Sigmoid colon (tissue), 7 donors: ENCODE data around the gene VAV3. TPM values are rescaled to one million over a fixed set of nuclear protein-coding genes. Genes with fewer than 3 reads are reported as not detected.

Experiments
- DNase-seq: peaks from one replicate; pipeline ENCODE4 v3.0.0-alpha.2; 2019
- H3K27ac ChIP-seq, 4 donors: fragments of 200-600 bp; sonication (generic); one replicate each; pipeline ENCODE4 v1.5.1; 2016 to 2019; ENCODE audit warnings: mild to moderate bottlenecking in 1 of 4
- H3K27me3 ChIP-seq, 3 donors: fragments of 200-600 bp; sonication (generic); one replicate each; pipeline ENCODE4 v1.5.1; 2019; ENCODE audit warnings: mild to moderate bottlenecking in 1 of 3
- H3K36me3 ChIP-seq, 4 donors: fragments of 200-600 bp; sonication (generic); one replicate each; pipeline ENCODE4 v1.5.1; 2016 to 2019
- H3K4me1 ChIP-seq, 4 donors: fragments of 200-600 bp; sonication (generic); one replicate each; pipeline ENCODE4 v1.5.1; 2017 to 2019
- H3K4me3 ChIP-seq, 4 donors: fragments of 200-600 bp; sonication (generic); one replicate each; pipeline ENCODE4 v1.5.1; 2017 to 2019; ENCODE audit warnings: mild to moderate bottlenecking in 2 of 4, moderate library complexity in 1 of 4
- H3K9me3 ChIP-seq, 4 donors: fragments of 200-600 bp in 3 of 4; sonication (generic) in 3 of 4; one replicate each; pipeline versions ENCODE4 v1.5.1 to v1.6.1; 2013 to 2019
- EP300 ChIP-seq, 4 donors: sonication (generic); formaldehyde crosslinking; IDR thresholded peaks; one replicate each; pipeline ENCODE4 v1.6.1; 2017; ENCODE audit warnings: antibody characterized with exemption in 4 of 4
- POLR2A ChIP-seq, 2 donors: fragments of 450-650 bp; IDR thresholded peaks; one replicate each; pipeline ENCODE4 v1.6.1; 2016; ENCODE audit warnings: antibody characterized with exemption in 2 of 2, mild to moderate bottlenecking in 2 of 2, moderate library complexity in 2 of 2
- POLR2AphosphoS5 ChIP-seq, 4 donors: sonication (generic); formaldehyde crosslinking; IDR thresholded peaks; one replicate each; pipeline ENCODE4 v1.6.1; 2017; ENCODE audit warnings: antibody characterized with exemption in 4 of 4
- WGBS, 2 donors: extraction: QIAGEN DNeasy Blood & Tissue Kit; methylation state at CpG; one replicate each; pipeline ENCODE4 v1.1.7; 2013; 5-methylcytosine and 5-hydroxymethylcytosine counted together
- intact Hi-C: fragments of 100-400 bp; cut with DNase I; formaldehyde crosslinking; loops from one replicate; pipeline ENCODE4 v1.15.1; 2023
- polyA plus RNA-seq, 3 donors: library from polyadenylated mRNA; stranded (reverse); fragments of 200-250 nt; gene quantifications; one replicate each; pipeline ENCODE4 v1.2.3, GENCODE V29; 2013
- total RNA-seq, 4 donors: library from RNA; depleted of rRNA; stranded (reverse); fragments of >200 nt; gene quantifications; one replicate each; pipeline ENCODE4 v1.1.0, GENCODE V29; 2016
- TF ChIP-seq, protein P1 (sequence below), 4 experiments: fragments of 450-650 bp in 3 of 4; fragments of 200-600 bp in 1 of 4; IDR thresholded peaks; one replicate each; pipeline ENCODE4 v1.5.1; 2016 to 2019; ENCODE audit warnings: antibody characterized with exemption in 4 of 4, mild to moderate bottlenecking in 3 of 4, moderate library complexity in 2 of 4
- donor health status: healthy with polysubstance abuse.
- donor health status: Bipolar disorder and iron deficiency.
- donor health status: healthy.

The VAV3 gene
- total and polyA plus RNA-seq, 7 donors = 3.5 to 72.1 (median 17.3) TPM

DNA sequence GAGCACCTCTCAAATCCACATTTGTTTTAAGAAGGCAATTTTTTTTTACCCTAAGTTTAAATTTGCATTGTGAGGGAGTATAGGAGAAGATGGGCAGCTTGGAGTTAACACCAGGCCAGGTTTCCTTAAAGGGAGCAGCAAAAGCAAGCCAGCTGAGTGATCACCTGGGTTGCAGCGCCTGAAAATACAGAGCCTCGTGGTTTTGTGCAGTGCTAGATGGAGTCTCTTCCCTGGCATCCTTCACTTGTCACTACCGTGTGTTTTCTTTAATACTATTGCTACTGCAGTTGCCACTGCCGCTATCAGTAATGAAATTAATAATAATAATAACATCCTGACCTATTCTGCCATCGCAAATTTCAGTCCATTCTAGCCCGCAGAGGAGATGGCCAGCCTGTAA is 35.2 kb upstream of the VAV3 start:
- TF ChIP-seq, protein P1, sequence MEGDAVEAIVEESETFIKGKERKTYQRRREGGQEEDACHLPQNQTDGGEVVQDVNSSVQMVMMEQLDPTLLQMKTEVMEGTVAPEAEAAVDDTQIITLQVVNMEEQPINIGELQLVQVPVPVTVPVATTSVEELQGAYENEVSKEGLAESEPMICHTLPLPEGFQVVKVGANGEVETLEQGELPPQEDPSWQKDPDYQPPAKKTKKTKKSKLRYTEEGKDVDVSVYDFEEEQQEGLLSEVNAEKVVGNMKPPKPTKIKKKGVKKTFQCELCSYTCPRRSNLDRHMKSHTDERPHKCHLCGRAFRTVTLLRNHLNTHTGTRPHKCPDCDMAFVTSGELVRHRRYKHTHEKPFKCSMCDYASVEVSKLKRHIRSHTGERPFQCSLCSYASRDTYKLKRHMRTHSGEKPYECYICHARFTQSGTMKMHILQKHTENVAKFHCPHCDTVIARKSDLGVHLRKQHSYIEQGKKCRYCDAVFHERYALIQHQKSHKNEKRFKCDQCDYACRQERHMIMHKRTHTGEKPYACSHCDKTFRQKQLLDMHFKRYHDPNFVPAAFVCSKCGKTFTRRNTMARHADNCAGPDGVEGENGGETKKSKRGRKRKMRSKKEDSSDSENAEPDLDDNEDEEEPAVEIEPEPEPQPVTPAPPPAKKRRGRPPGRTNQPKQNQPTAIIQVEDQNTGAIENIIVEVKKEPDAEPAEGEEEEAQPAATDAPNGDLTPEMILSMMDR (IDR thresholded peaks at IDR 0.05) = no peak
- TF ChIP-seq POLR2A (IDR thresholded peaks at IDR 0.05) = no peak
- no peak for TF ChIP-seq EP300 (IDR thresholded peaks at IDR 0.05)
- TF ChIP-seq POLR2AphosphoS5 (IDR thresholded peaks at IDR 0.05) = no peak

DNA sequence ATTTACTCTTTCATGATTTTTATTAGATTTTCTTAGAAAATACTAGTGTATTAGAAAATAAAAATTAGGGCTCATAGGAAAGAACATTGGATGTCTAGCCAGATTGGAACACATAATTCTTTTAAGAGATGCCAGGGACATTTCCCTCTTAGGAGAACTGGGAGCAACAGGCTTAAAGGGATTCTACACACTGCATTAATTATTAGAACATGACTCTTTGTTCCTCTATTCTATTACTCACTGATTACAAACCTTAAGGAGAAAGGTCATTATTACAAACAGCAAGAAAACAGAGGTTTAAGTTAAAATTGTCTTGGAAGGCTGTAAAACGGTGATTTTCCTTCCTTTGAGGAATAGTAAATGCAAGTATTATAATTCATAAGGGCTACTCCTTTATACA is 32.9 kb upstream of the VAV3 start:
- 79 to 86% methylated on average over 1 of the region's 1 CpG for WGBS, 2 donors
- no peak overlapping the region for H3K4me3 ChIP-seq
- no peak for TF ChIP-seq POLR2AphosphoS5 (IDR thresholded peaks at IDR 0.05)
- TF ChIP-seq, protein P1 (IDR thresholded peaks at IDR 0.05) = no peak
- TF ChIP-seq EP300 (IDR thresholded peaks at IDR 0.05) = no peak
- no peak for TF ChIP-seq POLR2A (IDR thresholded peaks at IDR 0.05)
- H3K4me1 ChIP-seq = no peaks in the 10 kb centered on the region
- no peak for DNase-seq
- no peaks in the 10 kb centered on the region for H3K9me3 ChIP-seq
- no peaks in the 10 kb centered on the region for H3K36me3 ChIP-seq
- intact Hi-C loops = no loop called here
- no peaks in the 10 kb centered on the region for H3K27me3 ChIP-seq
- H3K27ac ChIP-seq = no peak overlapping the region

More for the DNA sequence above, 35.2 kb upstream of the VAV3 start:
- Histone ChIP-seq H3K36me3 (no peaks in the 10 kb centered on the region), H3K9me3 (no peaks in the 10 kb centered on the region), H3K4me3 (no peak overlapping the region), H3K27me3 (no peaks in the 10 kb centered on the region), H3K4me1 (no peaks in the 10 kb centered on the region), H3K27ac (no peak overlapping the region)
- no peak for DNase-seq
- intact Hi-C loops = no loop called here
- WGBS, 2 donors = 83 to 88% methylated on average over 6 of the region's 6 CpGs

DNA sequence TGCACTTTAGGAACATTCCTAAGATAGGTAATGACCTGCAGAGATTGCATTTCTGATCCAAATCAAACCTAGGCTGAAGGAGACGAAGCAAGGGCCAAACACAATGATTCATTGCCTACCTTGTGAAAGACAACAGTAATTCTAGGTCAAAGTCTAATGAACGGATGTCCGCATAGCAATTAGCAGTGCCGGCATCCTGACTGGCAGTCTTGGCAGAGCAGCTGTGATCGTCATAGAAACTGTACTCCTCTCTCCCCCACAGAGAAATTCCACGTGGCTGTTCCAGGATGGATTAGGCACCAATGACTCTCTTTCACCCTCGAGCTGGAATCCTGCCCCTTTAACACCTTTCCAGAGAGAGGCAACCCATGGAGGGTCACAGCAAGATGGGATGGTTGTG is 28.9 kb upstream of the VAV3 start:
- H3K9me3 ChIP-seq = no peaks in the 10 kb centered on the region
- H3K4me3 ChIP-seq = no peak overlapping the region
- 17 to 62% methylated on average over 7 of the region's 7 CpGs for WGBS, 2 donors
- no peaks in the 10 kb centered on the region for H3K36me3 ChIP-seq
- H3K27me3 ChIP-seq = no peaks in the 10 kb centered on the region
- DNase-seq = no peak
- TF ChIP-seq EP300 (IDR thresholded peaks at IDR 0.05) = no peak
- no peak for TF ChIP-seq POLR2AphosphoS5 (IDR thresholded peaks at IDR 0.05)
- TF ChIP-seq, protein P1 (IDR thresholded peaks at IDR 0.05) = no peak
- TF ChIP-seq POLR2A (IDR thresholded peaks at IDR 0.05) = no peak
- H3K4me1 ChIP-seq = no peaks in the 10 kb centered on the region
- no peak overlapping the region for H3K27ac ChIP-seq
- intact Hi-C loops = no loop called here

DNA sequence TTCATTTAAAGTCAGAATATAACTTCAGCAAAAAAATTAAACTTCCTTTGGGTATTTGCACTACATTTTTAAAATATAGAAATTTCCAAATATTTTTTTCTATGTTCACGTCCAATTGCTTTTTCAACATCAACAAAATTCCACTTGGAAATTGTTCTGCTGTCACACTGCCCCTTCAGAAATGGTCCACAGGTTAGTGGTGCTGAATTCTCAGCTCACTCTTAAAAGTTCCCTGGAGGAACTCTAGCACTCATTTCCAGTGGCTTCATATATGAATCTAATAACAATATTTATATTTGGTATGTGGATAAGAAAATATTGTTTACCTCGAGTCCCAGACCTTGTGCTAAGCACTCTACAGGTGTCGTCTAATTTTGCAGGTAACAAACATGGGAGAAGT is 27.4 kb upstream of the VAV3 start:
- H3K4me1 ChIP-seq = no peaks in the 10 kb centered on the region
- H3K36me3 ChIP-seq = no peaks in the 10 kb centered on the region
- TF ChIP-seq POLR2A (IDR thresholded peaks at IDR 0.05) (no peak), EP300 (IDR thresholded peaks at IDR 0.05) (no peak), POLR2AphosphoS5 (IDR thresholded peaks at IDR 0.05) (no peak)
- TF ChIP-seq, protein P1 (IDR thresholded peaks at IDR 0.05) = no peak
- 80 to 87% methylated on average over 3 of the region's 3 CpGs for WGBS, 2 donors
- DNase-seq = no peak
- H3K4me3 ChIP-seq = no peak overlapping the region
- intact Hi-C loops = no loop called here
- H3K27ac ChIP-seq = no peak overlapping the region
- no peaks in the 10 kb centered on the region for H3K9me3 ChIP-seq
- H3K27me3 ChIP-seq = no peaks in the 10 kb centered on the region

DNA sequence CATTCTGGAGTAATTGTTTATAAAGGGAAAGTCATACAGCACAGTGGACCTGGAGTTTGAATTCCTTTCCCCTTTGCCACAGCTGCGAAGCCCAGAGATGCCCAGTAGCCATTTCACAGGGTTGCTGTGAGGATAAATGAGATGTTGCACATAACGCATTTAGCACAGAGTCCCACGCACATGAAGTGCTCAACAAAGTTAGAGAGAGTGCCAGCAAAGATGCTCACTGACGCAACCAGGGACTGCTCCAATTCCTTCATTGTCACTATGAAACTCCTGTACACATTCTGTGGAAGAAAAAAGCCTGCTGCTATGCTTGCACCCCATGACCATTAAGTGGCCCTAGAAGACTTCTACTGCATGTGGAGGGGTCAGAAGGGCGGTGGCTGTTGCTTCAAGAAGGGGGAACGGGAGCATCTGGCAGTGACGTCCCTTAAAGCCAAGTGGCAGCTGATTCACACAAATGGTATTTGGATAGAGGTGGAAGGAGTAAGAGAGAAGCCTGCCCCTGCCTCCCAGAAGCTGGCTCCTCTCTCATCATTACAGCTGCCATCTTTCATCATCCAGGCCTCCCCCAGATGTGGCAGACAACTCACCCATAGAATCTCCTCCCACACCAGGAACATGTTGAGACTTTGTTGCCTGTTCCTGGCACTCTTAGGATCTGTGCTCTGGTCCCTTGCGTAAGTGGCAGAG is 26.5 kb upstream of the VAV3 start:
- Histone ChIP-seq H3K27ac (no peak overlapping the region), H3K9me3 (no peaks in the 10 kb centered on the region), H3K27me3 (no peaks in the 10 kb centered on the region), H3K36me3 (no peaks in the 10 kb centered on the region), H3K4me3 (no peak overlapping the region), H3K4me1 (no peaks in the 10 kb centered on the region)
- DNase-seq = no peak
- intact Hi-C loops = no loop called here
- 83 to 86% methylated on average over 8 of the region's 8 CpGs for WGBS, 2 donors
- TF ChIP-seq EP300 (IDR thresholded peaks at IDR 0.05) (no peak), POLR2A (IDR thresholded peaks at IDR 0.05) (no peak), POLR2AphosphoS5 (IDR thresholded peaks at IDR 0.05) (no peak)
- TF ChIP-seq, protein P1 (IDR thresholded peaks at IDR 0.05) = no peak
